Thyroid gland (tissue), 4 donors: ENCODE measurements around the gene SLC4A1AP. TPM values are rescaled to one million over a fixed set of nuclear protein-coding genes. Genes with fewer than 3 reads are reported as not detected.

ENCODE experiments used
- DNase-seq, 2 donors: peaks; one replicate each; pipeline ENCODE4 v3.0.0-alpha.2; 2019
- H3K27ac ChIP-seq, 3 donors: fragments of 200-600 bp; sonication (generic); 1 replicate in 2 of 3; 2 replicates in 1 of 3; pipeline ENCODE4 v1.5.1; 2016 to 2019; ENCODE audit warnings: mild to moderate bottlenecking in 1 of 3, moderate library complexity in 1 of 3
- H3K27me3 ChIP-seq: fragments of 200-600 bp; sonication (generic); one replicate; pipeline ENCODE4 v1.5.1; 2019
- H3K36me3 ChIP-seq, 2 donors: fragments of 200-600 bp; sonication (generic); one replicate each; pipeline ENCODE4 v1.5.1; 2016 to 2019
- H3K4me1 ChIP-seq, 2 donors: fragments of 200-600 bp; sonication (generic); one replicate each; pipeline ENCODE4 v1.5.1; 2017 to 2019
- H3K4me3 ChIP-seq, 3 donors: fragments of 200-600 bp; sonication (generic); replicated peaks in 1 of 3; 1 replicate in 2 of 3; 2 replicates in 1 of 3; pipeline ENCODE4 v1.5.1; 2016; ENCODE audit warnings: mild to moderate bottlenecking in 1 of 3
- H3K9me3 ChIP-seq: fragments of 200-600 bp; sonication (generic); one replicate; pipeline ENCODE4 v1.5.1; 2017
- CTCF ChIP-seq, 6 experiments: fragments of 200-600 bp in 3 of 6; fragments of 450-650 bp in 3 of 6; sonication (generic) in 3 of 6; IDR thresholded peaks; one replicate each; pipeline ENCODE4 v1.5.1; 2016 to 2019; ENCODE audit warnings: antibody characterized with exemption in 6 of 6, mild to moderate bottlenecking in 2 of 6, inconsistent platforms in 1 of 6, moderate library complexity in 1 of 6
- POLR2A ChIP-seq, 2 donors: fragments of 450-650 bp; IDR thresholded peaks; one replicate each; pipeline ENCODE4 v1.6.1; 2017; ENCODE audit warnings: antibody characterized with exemption in 2 of 2, mild to moderate bottlenecking in 2 of 2, moderate library complexity in 1 of 2
- WGBS, 2 donors: methylation state at CpG; one replicate each; pipeline ENCODE4 v1.1.5; 2017; 5-methylcytosine and 5-hydroxymethylcytosine counted together
- intact Hi-C: fragments of 100-400 bp; cut with DNase I; formaldehyde crosslinking; loops from one replicate; pipeline ENCODE4 v1.15.1; 2023
- total RNA-seq, 4 donors: library from RNA; depleted of rRNA; stranded (reverse); fragments of >200 nt; gene quantifications; one replicate each; pipeline ENCODE4 v1.2.3, GENCODE V29; 2016

Gene SLC4A1AP
- 10 to 100 TPM; 16.5 to 26.6 (median 23.4) TPM for total RNA-seq

- H3K4me1 ChIP-seq, result peaks cover 16 to 17% of the 10 kb centered on the region in 2 donors
- WGBS, 2 donors, result 0 to 1% methylated on average over 54 to 56 of the region's 56 CpGs
- intact Hi-C loops, result loop anchor here (10.0 kb wide), 1 partner anchor 169 kb away; the partner anchor contains the start of genes FNDC4 and GCKR
- no peaks in the 10 kb centered on the region for H3K27me3 ChIP-seq
- H3K27ac ChIP-seq, result peak within 1 kb of the TSS; percentile 54 to 89 (median 88)
- DNase-seq, result peak; percentile 61 to 62
- H3K36me3 ChIP-seq, result peaks cover 23 to 27% of the 10 kb centered on the region in 2 donors
- no peaks in the 10 kb centered on the region for H3K9me3 ChIP-seq
- H3K4me3 ChIP-seq, result peak within 1 kb of the TSS; percentile 62 to 84 (median 68)
- no peak for TF ChIP-seq POLR2A (IDR thresholded peaks at IDR 0.05)
- peak in 1 of 6 experiments; percentile 12 for TF ChIP-seq CTCF (IDR thresholded peaks at IDR 0.05)
Observed at GRCh38 chr2:27663285-27664153, at the start of gene SLC4A1AP, which contains the start of gene SUPT7L. Gene SLC4A1AP (plus strand): TSS chr2:27663889. CDS start chr2:27663915, 26 bp downstream. Gene SUPT7L (minus strand): TSS chr2:27663614. CDS start chr2:27662192, 1,422 bp downstream.

GRCh38 chr2:27613985-27614384 lies 49.7 kb upstream of the SLC4A1AP start:
- Histone ChIP-seq H3K27ac (no peak overlapping the region), H3K27me3 (no peaks in the 10 kb centered on the region), H3K4me3 (no peak overlapping the region), H3K4me1 (no peaks in the 10 kb centered on the region), H3K9me3 (no peaks in the 10 kb centered on the region), H3K36me3 (peaks cover 26 to 42% of the 10 kb centered on the region in 2 donors)
- DNase-seq, result no peak
- TF ChIP-seq CTCF (IDR thresholded peaks at IDR 0.05) (no peak), POLR2A (IDR thresholded peaks at IDR 0.05) (no peak)
- intact Hi-C loops, result no loop called here
- 97 to 98% methylated on average over 2 of the region's 2 CpGs for WGBS, 2 donors

GRCh38 chr2:27615316-27615715 lies 48.4 kb upstream of the SLC4A1AP start:
- Histone ChIP-seq H3K27me3 (no peaks in the 10 kb centered on the region), H3K4me1 (no peaks in the 10 kb centered on the region), H3K27ac (no peak overlapping the region), H3K36me3 (peaks cover 27 to 42% of the 10 kb centered on the region in 2 donors), H3K4me3 (no peak overlapping the region), H3K9me3 (no peaks in the 10 kb centered on the region)
- DNase-seq, result no peak
- TF ChIP-seq POLR2A (IDR thresholded peaks at IDR 0.05) (no peak), CTCF (IDR thresholded peaks at IDR 0.05) (no peak)
- intact Hi-C loops, result no loop called here
- WGBS, 2 donors, result 96 to 100% methylated on average over 3 of the region's 3 CpGs

GRCh38 chr2:27621524-27621923 lies 42.2 kb upstream of the SLC4A1AP start:
- intact Hi-C loops, result no loop called here
- no peaks in the 10 kb centered on the region for H3K9me3 ChIP-seq
- TF ChIP-seq POLR2A (IDR thresholded peaks at IDR 0.05), result no peak
- TF ChIP-seq CTCF (IDR thresholded peaks at IDR 0.05), result no peak
- H3K4me1 ChIP-seq, result peaks cover 5% of the 10 kb centered on the region in 2 donors
- WGBS, 2 donors, result 83 to 94% methylated on average over 1 of the region's 1 CpG
- H3K36me3 ChIP-seq, result peaks cover 33 to 47% of the 10 kb centered on the region in 2 donors
- no peak for DNase-seq
- H3K27ac ChIP-seq, result no peak overlapping the region
- H3K27me3 ChIP-seq, result no peaks in the 10 kb centered on the region
- H3K4me3 ChIP-seq, result no peak overlapping the region

- intact Hi-C loops, result no loop called here
- 92 to 93% methylated on average over 3 of the region's 3 CpGs for WGBS, 2 donors
- H3K9me3 ChIP-seq, result no peaks in the 10 kb centered on the region
Observed at GRCh38 chr2:27622921-27623384, 40.7 kb upstream of the SLC4A1AP start.

More at GRCh38 chr2:27622921-27623384, 40.7 kb upstream of the SLC4A1AP start:
- DNase-seq, result no peak
- H3K4me3 ChIP-seq, result no peak overlapping the region
- no peaks in the 10 kb centered on the region for H3K27me3 ChIP-seq
- TF ChIP-seq CTCF (IDR thresholded peaks at IDR 0.05) (no peak), POLR2A (IDR thresholded peaks at IDR 0.05) (no peak)
- H3K36me3 ChIP-seq, result peaks cover 26 to 34% of the 10 kb centered on the region in 2 donors
- H3K4me1 ChIP-seq, result peaks cover 7 to 17% of the 10 kb centered on the region in 2 donors
- no peak overlapping the region for H3K27ac ChIP-seq
